HEK293T (cell line): ENCODE data around the gene ARHGAP42.

Experiments
- CTCF ChIA-PET: fragments of 350-600 bp; formaldehyde crosslinking; extraction: SDS; loops from one replicate; lab custom pipeline; 2021; ENCODE audit warnings: antibody characterized with exemption, inconsistent platforms; lab: Yijun Ruan, JAX
- POLR2A ChIA-PET: fragments of 350-600 bp; formaldehyde crosslinking; extraction: SDS; loops from one replicate; lab custom pipeline; 2020; ENCODE audit warnings: antibody characterized with exemption, inconsistent platforms; lab: Yijun Ruan, JAX
- DNase-seq: peaks from one replicate; pipeline ENCODE4 v3.0.0; 2012; ENCODE audit warnings: mixed read lengths; ENCODE audit errors: extremely low spot score
- ARNT ChIP-seq: fragments of 450-650 bp; IDR thresholded peaks from 2 replicates; pipeline ENCODE4 v1.6.1; 2017; ENCODE audit warnings: mild to moderate bottlenecking
- BHLHE40 ChIP-seq: fragments of 450-650 bp; IDR thresholded peaks from 2 replicates; pipeline ENCODE4 v1.6.1; 2016; ENCODE audit warnings: mild to moderate bottlenecking, moderate library complexity, borderline replicate concordance
- CTBP1 ChIP-seq: fragments of 450-650 bp; IDR thresholded peaks from 2 replicates; pipeline ENCODE4 v1.6.1; 2016; ENCODE audit warnings: borderline replicate concordance
- ELF4 ChIP-seq: fragments of 450-650 bp; IDR thresholded peaks from 2 replicates; pipeline ENCODE4 v1.6.1; 2017; ENCODE audit warnings: antibody characterized with exemption
- FOXA1 ChIP-seq: fragments of 450-650 bp; IDR thresholded peaks from 2 replicates; pipeline ENCODE4 v1.6.1; 2016; ENCODE audit warnings: mild to moderate bottlenecking
- FOXK2 ChIP-seq: fragments of 450-650 bp; IDR thresholded peaks from 2 replicates; pipeline ENCODE4 v1.6.1; 2016; ENCODE audit warnings: mild to moderate bottlenecking
- FOXM1 ChIP-seq: fragments of 450-650 bp; IDR thresholded peaks from 2 replicates; pipeline ENCODE4 v1.6.1; 2017; ENCODE audit warnings: mild to moderate bottlenecking, borderline replicate concordance
- HDGF ChIP-seq: fragments of 450-650 bp; IDR thresholded peaks from 2 replicates; pipeline ENCODE4 v1.6.1; 2017; ENCODE audit warnings: antibody characterized with exemption, borderline replicate concordance
- L3MBTL2 ChIP-seq: fragments of 450-650 bp; conservative IDR thresholded peaks from 2 replicates; pipeline ENCODE4 v1.6.1; 2016; ENCODE audit warnings: mild to moderate bottlenecking
- LEF1 ChIP-seq: fragments of 450-650 bp; IDR thresholded peaks from 2 replicates; pipeline ENCODE4 v1.6.1; 2017; ENCODE audit warnings: mild to moderate bottlenecking, borderline replicate concordance
- NFRKB ChIP-seq: fragments of 450-650 bp; IDR thresholded peaks from 2 replicates; pipeline ENCODE4 v1.6.1; 2016; ENCODE audit warnings: mild to moderate bottlenecking, moderate library complexity
- PKNOX1 ChIP-seq: fragments of 450-650 bp; IDR thresholded peaks from 2 replicates; pipeline ENCODE4 v1.6.1; 2016
- SP1 ChIP-seq: fragments of 450-650 bp; IDR thresholded peaks from 2 replicates; pipeline ENCODE4 v1.6.1; 2017
- SUZ12 ChIP-seq: fragments of 450-650 bp; IDR thresholded peaks from 2 replicates; pipeline ENCODE4 v1.6.1; 2016; ENCODE audit warnings: mild to moderate bottlenecking
- TARDBP ChIP-seq: fragments of 450-650 bp; IDR thresholded peaks from 2 replicates; pipeline ENCODE4 v1.6.1; 2016
- ZNF384 ChIP-seq: fragments of 450-650 bp; IDR thresholded peaks from 2 replicates; pipeline ENCODE4 v1.6.1; 2016

The ARHGAP42 gene

GRCh38 chr11:100978442-100978841, 291.4 kb downstream of the ARHGAP42 start:
- ChIA-PET CTCF (no interaction called here), POLR2A (no interaction called here)
- TF ChIP-seq FOXA1: no peak
- TF ChIP-seq SUZ12: no peak
- TF ChIP-seq TARDBP: no peak
- TF ChIP-seq BHLHE40: no peak
- TF ChIP-seq ZNF384: no peak
- TF ChIP-seq SP1: no peak
- TF ChIP-seq ELF4: no peak
- no peak for TF ChIP-seq NFRKB
- TF ChIP-seq HDGF: no peak
- DNase-seq: no peak

GRCh38 chr11:100978939-100979338, 291.9 kb downstream of the ARHGAP42 start:
- ChIA-PET POLR2A (no interaction called here), CTCF (no interaction called here)
- no peak for TF ChIP-seq SUZ12
- no peak for TF ChIP-seq ARNT
- no peak for TF ChIP-seq TARDBP
- no peak for TF ChIP-seq FOXM1
- no peak for TF ChIP-seq HDGF
- no peak for TF ChIP-seq SP1
- no peak for TF ChIP-seq NFRKB
- DNase-seq: no peak

GRCh38 chr11:100980156-100980555, 293.1 kb downstream of the ARHGAP42 start:
- POLR2A ChIA-PET: no interaction called here
- TF ChIP-seq FOXA1: no peak
- no peak for TF ChIP-seq ELF4
- TF ChIP-seq L3MBTL2: no peak
- TF ChIP-seq SUZ12: no peak
- no peak for TF ChIP-seq NFRKB
- TF ChIP-seq SP1: no peak
- TF ChIP-seq LEF1: no peak
- no peak for TF ChIP-seq FOXK2
- TF ChIP-seq BHLHE40: no peak
- TF ChIP-seq ARNT: no peak
- TF ChIP-seq TARDBP: no peak
- no peak for TF ChIP-seq PKNOX1
- TF ChIP-seq FOXM1: no peak
- no peak for TF ChIP-seq ZNF384
- no peak for TF ChIP-seq CTBP1
- no peak for TF ChIP-seq HDGF
- DNase-seq: no peak
- CTCF ChIA-PET: interaction anchor here (0.6 to 1.1 kb wide), 2 partner anchors 136 to 418 kb away, joined by 3 to 4 read pairs; no protein-coding TSS in a partner anchor

- DNase-seq: no peak
- CTCF ChIA-PET: interaction anchor here (0.7 to 1.1 kb wide), 2 partner anchors 417 to 834 kb away, joined by 3 to 4 read pairs; no protein-coding TSS in a partner anchor
- POLR2A ChIA-PET: no interaction called here
- TF ChIP-seq TARDBP (no peak), LEF1 (no peak), SP1 (no peak), FOXM1 (no peak), ELF4 (no peak), FOXK2 (no peak), CTBP1 (no peak), PKNOX1 (no peak), ZNF384 (no peak), SUZ12 (no peak), L3MBTL2 (no peak), HDGF (no peak), NFRKB (no peak), FOXA1 (no peak), BHLHE40 (no peak), ARNT (no peak)
Observed at GRCh38 chr11:100981196-100981824, 294.2 kb downstream of the ARHGAP42 start.

- no peak for TF ChIP-seq LEF1
- TF ChIP-seq ELF4: no peak
- TF ChIP-seq ZNF384: no peak
- TF ChIP-seq SP1: no peak
- no peak for TF ChIP-seq FOXA1
- TF ChIP-seq ARNT: no peak
- no peak for TF ChIP-seq PKNOX1
- TF ChIP-seq FOXM1: no peak
- no peak for TF ChIP-seq SUZ12
- no peak for TF ChIP-seq FOXK2
- TF ChIP-seq HDGF: no peak
- no peak for TF ChIP-seq L3MBTL2
- TF ChIP-seq CTBP1: no peak
- TF ChIP-seq BHLHE40: no peak
- no peak for TF ChIP-seq TARDBP
- no peak for TF ChIP-seq NFRKB
- no peak for DNase-seq
- CTCF ChIA-PET: no interaction called here
- POLR2A ChIA-PET: no interaction called here
Observed at GRCh38 chr11:100984668-100985067, 297.6 kb downstream of the ARHGAP42 start.

- POLR2A ChIA-PET: no interaction called here
- no peak for TF ChIP-seq TARDBP
- TF ChIP-seq FOXA1: no peak
- TF ChIP-seq PKNOX1: no peak
- DNase-seq: no peak
- CTCF ChIA-PET: no interaction called here
Observed at GRCh38 chr11:100990931-100991330, 303.8 kb downstream of the ARHGAP42 start.
